WTC11 (cell line): Measurements from ENCODE around the gene WDR62. TPM values are rescaled to one million over a fixed set of nuclear protein-coding genes. Genes with fewer than 3 reads are reported as not detected.

Experiments
- ATAC-seq: fragments of 200-7000 bp; cut with Tn5 transposase; 2 replicates; pipeline ENCODE4 v1.10.0; 2021; ENCODE audit warnings: mild to moderate bottlenecking, moderate library complexity
- CTCF ChIA-PET: fragments of 300-600 bp; sonication (Branson Sonifier 250); formaldehyde crosslinking; loops from one replicate; lab custom pipeline; 2021; ENCODE audit warnings: antibody characterized with exemption; lab: Charles Lee
- POLR2A ChIA-PET: fragments of 350-600 bp; sonication (Branson Sonifier 250); formaldehyde crosslinking; loops from one replicate; lab custom pipeline; 2021; ENCODE audit warnings: antibody characterized with exemption; lab: Charles Lee
- DNase-seq: peaks from one replicate; pipeline ENCODE4 v3.0.0; 2021; ENCODE audit warnings: low spot score
- H3K27ac Mint-ChIP-seq: 2 replicates; pipeline ENCODE4 v1.8.0; 2021; ENCODE audit warnings: mixed read lengths
- H3K27me3 Mint-ChIP-seq: 2 replicates; pipeline ENCODE4 v1.8.0; 2021; ENCODE audit warnings: low read depth, mild to moderate bottlenecking, moderate library complexity, mixed read lengths
- H3K36me3 Mint-ChIP-seq: 2 replicates; pipeline ENCODE4 v1.8.0; 2021; ENCODE audit warnings: mixed read lengths
- H3K4me1 Mint-ChIP-seq: 2 replicates; pipeline ENCODE4 v1.8.0; 2022; ENCODE audit warnings: mixed read lengths
- H3K4me3 Mint-ChIP-seq: 2 replicates; pipeline ENCODE4 v1.8.0; 2021; ENCODE audit warnings: mild to moderate bottlenecking, moderate library complexity, mixed read lengths
- H3K9me3 Mint-ChIP-seq: 2 replicates; pipeline ENCODE4 v1.8.0; 2021; ENCODE audit warnings: mixed read lengths
- CREB1 ChIP-seq: sonication (generic); formaldehyde crosslinking; IDR thresholded peaks from 2 replicates; pipeline ENCODE4 v1.8.0; 2023; ENCODE audit warnings: mild to moderate bottlenecking, missing genetic modification reagents
- ETV6 ChIP-seq: sonication (generic); formaldehyde crosslinking; IDR thresholded peaks from 2 replicates; pipeline ENCODE4 v1.8.1; 2022; ENCODE audit warnings: mild to moderate bottlenecking, missing genetic modification reagents
- FOXJ3 ChIP-seq: sonication (generic); formaldehyde crosslinking; IDR thresholded peaks from 2 replicates; pipeline ENCODE4 v1.9.0; 2021; ENCODE audit warnings: missing genetic modification reagents, mild to moderate bottlenecking, borderline replicate concordance
- FOXP1 ChIP-seq: sonication (generic); formaldehyde crosslinking; IDR thresholded peaks from 2 replicates; pipeline ENCODE4 v1.8.0; 2022; ENCODE audit warnings: missing genetic modification reagents, mild to moderate bottlenecking, moderate library complexity, borderline replicate concordance
- GABPB1 ChIP-seq: sonication (generic); formaldehyde crosslinking; IDR thresholded peaks from 2 replicates; pipeline ENCODE4 v1.8.1; 2023; ENCODE audit warnings: mild to moderate bottlenecking, missing genetic modification reagents
- GTF2I ChIP-seq: fragments of 250-450 bp; sonication (Bioruptor Pico); conservative IDR thresholded peaks from 2 replicates; pipeline ENCODE4 v1.4.0; 2021; ENCODE audit warnings: mild to moderate bottlenecking
- JAZF1 ChIP-seq: fragments of 250-450 bp; sonication (Bioruptor Pico); IDR thresholded peaks from 2 replicates; pipeline ENCODE4 v1.9.0; 2021; ENCODE audit warnings: moderate library complexity, mild to moderate bottlenecking, inconsistent platforms
- NFYB ChIP-seq: sonication (generic); formaldehyde crosslinking; conservative IDR thresholded peaks from 2 replicates; pipeline ENCODE4 v1.8.0; 2022; ENCODE audit warnings: low read depth, missing genetic modification reagents
- RELA ChIP-seq: sonication (generic); formaldehyde crosslinking; IDR thresholded peaks from 2 replicates; pipeline ENCODE4 v1.8.1; 2022; ENCODE audit warnings: missing genetic modification reagents, mild to moderate bottlenecking, borderline replicate concordance
- TEAD4 ChIP-seq: sonication (generic); formaldehyde crosslinking; IDR thresholded peaks from 2 replicates; pipeline ENCODE4 v1.8.0; 2022; ENCODE audit warnings: mild to moderate bottlenecking, missing genetic modification reagents
- ZBTB21 ChIP-seq: sonication (generic); formaldehyde crosslinking; IDR thresholded peaks from 2 replicates; pipeline ENCODE4 v1.8.1; 2023; ENCODE audit warnings: mild to moderate bottlenecking, missing genetic modification reagents, borderline replicate concordance
- ZNF263 ChIP-seq: sonication (generic); formaldehyde crosslinking; IDR thresholded peaks from 2 replicates; pipeline ENCODE4 v1.8.1; 2022; ENCODE audit warnings: low read depth, mild to moderate bottlenecking, moderate library complexity, missing genetic modification reagents
- total RNA-seq: library from RNA; stranded (reverse); gene quantifications from 3 replicates; pipeline ENCODE4 v1.2.3, GENCODE V29; 2021
- TF ChIP-seq, protein P1 (sequence below): sonication (generic); formaldehyde crosslinking; IDR thresholded peaks from 2 replicates; pipeline ENCODE4 v1.8.1; 2023; ENCODE audit warnings: mild to moderate bottlenecking, missing genetic modification reagents, moderate library complexity
- TF ChIP-seq, protein P2 (sequence below): sonication (generic); formaldehyde crosslinking; IDR thresholded peaks from 2 replicates; pipeline ENCODE4 v1.8.1; 2022; ENCODE audit warnings: mild to moderate bottlenecking, moderate library complexity, missing genetic modification reagents
- TF ChIP-seq, protein P3 (sequence below): fragments of 250-450 bp; sonication (Bioruptor Pico); IDR thresholded peaks from 2 replicates; pipeline ENCODE4 v2.1.2; 2022; ENCODE audit warnings: mild to moderate bottlenecking, moderate library complexity
- TF ChIP-seq, protein P4 (sequence below): fragments of 250-450 bp; sonication (Bioruptor Pico); conservative IDR thresholded peaks from 2 replicates; pipeline ENCODE4 v1.9.0; 2021; ENCODE audit warnings: mild to moderate bottlenecking
- TF ChIP-seq, protein P5 (sequence below): sonication (generic); formaldehyde crosslinking; IDR thresholded peaks from 2 replicates; pipeline ENCODE4 v1.8.1; 2022; ENCODE audit warnings: mild to moderate bottlenecking, missing genetic modification reagents, moderate library complexity, borderline replicate concordance
- TF ChIP-seq, protein P6 (sequence below): sonication (generic); formaldehyde crosslinking; IDR thresholded peaks from 2 replicates; pipeline ENCODE4 v1.8.1; 2023; ENCODE audit warnings: mild to moderate bottlenecking, moderate library complexity, missing genetic modification reagents
- TF ChIP-seq, protein P7 (sequence below): fragments of 250-450 bp; sonication (Bioruptor Pico); IDR thresholded peaks from 2 replicates; pipeline ENCODE4 v1.9.0; 2021; ENCODE audit warnings: mild to moderate bottlenecking, borderline replicate concordance
- TF ChIP-seq, protein P8 (sequence below): sonication (generic); formaldehyde crosslinking; IDR thresholded peaks from 2 replicates; pipeline ENCODE4 v1.8.1; 2023; ENCODE audit warnings: mild to moderate bottlenecking, missing genetic modification reagents

The WDR62 gene
- total RNA-seq, 1 experiment from 2014 or later: 40.0 TPM

DNA sequence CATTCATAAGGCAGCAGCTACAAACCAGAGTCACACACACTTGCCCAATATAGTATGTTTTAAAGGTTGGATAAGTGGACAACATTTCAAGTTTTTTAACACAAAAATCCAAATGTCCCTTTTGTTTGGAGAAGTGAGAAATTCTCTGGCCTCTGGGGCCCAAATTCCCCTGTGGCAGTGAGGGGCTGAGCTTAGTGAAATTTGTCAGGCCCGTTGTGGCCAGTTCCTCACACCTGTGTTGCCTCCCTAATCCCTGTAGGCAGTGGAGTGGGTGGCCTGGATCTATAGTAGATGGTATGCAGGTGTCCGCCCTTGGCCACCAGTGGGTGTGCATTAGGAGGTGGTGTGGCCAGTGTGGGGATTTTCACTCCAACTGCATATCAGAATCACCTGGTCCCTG, 6.7 kb downstream of the WDR62 start (continued):
- TF ChIP-seq, protein P1, sequence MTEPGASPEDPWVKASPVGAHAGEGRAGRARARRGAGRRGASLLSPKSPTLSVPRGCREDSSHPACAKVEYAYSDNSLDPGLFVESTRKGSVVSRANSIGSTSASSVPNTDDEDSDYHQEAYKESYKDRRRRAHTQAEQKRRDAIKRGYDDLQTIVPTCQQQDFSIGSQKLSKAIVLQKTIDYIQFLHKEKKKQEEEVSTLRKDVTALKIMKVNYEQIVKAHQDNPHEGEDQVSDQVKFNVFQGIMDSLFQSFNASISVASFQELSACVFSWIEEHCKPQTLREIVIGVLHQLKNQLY: no peak
- TF ChIP-seq RELA (CRISPR knock-in tag) (no peak), TEAD4 (CRISPR knock-in tag) (no peak), GTF2I (no peak), ETV6 (no peak), FOXP1 (CRISPR knock-in tag) (no peak)
- TF ChIP-seq, protein P2, sequence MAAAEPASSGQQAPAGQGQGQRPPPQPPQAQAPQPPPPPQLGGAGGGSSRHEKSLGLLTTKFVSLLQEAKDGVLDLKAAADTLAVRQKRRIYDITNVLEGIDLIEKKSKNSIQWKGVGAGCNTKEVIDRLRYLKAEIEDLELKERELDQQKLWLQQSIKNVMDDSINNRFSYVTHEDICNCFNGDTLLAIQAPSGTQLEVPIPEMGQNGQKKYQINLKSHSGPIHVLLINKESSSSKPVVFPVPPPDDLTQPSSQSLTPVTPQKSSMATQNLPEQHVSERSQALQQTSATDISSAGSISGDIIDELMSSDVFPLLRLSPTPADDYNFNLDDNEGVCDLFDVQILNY (CRISPR knock-in tag): no peak
- TF ChIP-seq, all 79 proteins: peak for 0

DNA sequence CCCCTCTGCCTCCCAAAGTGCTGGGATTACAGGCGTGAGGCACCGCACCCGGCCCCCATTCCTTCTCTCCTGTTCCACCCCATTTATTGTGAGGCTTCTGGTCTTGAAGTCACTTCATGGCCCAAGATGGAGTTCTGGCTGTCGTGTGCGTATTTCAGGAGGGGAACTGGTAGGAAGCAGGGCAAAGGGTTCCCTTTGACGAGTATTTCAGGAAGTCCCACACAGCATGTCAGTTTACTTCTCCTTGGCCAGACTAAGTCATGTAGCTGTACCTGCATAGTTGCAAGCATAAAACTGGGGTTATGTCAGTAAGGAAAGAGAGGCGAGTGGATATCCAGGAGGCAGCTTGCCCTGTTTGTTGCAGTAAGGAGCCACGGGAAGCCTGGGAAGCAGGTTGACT, 10.1 kb downstream of the WDR62 start:
- H3K4me1 Mint-ChIP-seq: no peaks in the 10 kb centered on the region
- no peak for DNase-seq
- H3K27ac Mint-ChIP-seq: no peak overlapping the region
- no peaks in the 10 kb centered on the region for H3K27me3 Mint-ChIP-seq
- H3K4me3 Mint-ChIP-seq: no peak overlapping the region
- ATAC-seq: no peak
- H3K36me3 Mint-ChIP-seq: peaks cover 63% of the 10 kb centered on the region
- POLR2A ChIA-PET: no interaction called here
- CTCF ChIA-PET: interaction anchor here (0.6 kb wide), 1 partner anchor 79 kb away, joined by 4 read pairs; no protein-coding TSS in a partner anchor
- 0 out of 2 replicates have a peak, but pooled peaks cover 3% of the 10 kb centered on the region for H3K9me3 Mint-ChIP-seq
- TF ChIP-seq ZBTB21 (no peak), FOXJ3 (CRISPR knock-in tag) (no peak), GABPB1 (CRISPR knock-in tag) (no peak), ZNF263 (CRISPR knock-in tag) (no peak), NFYB (CRISPR knock-in tag) (no peak), JAZF1 (CRISPR knock-in tag) (no peak), CREB1 (CRISPR knock-in tag) (no peak)
- TF ChIP-seq, protein P3, sequence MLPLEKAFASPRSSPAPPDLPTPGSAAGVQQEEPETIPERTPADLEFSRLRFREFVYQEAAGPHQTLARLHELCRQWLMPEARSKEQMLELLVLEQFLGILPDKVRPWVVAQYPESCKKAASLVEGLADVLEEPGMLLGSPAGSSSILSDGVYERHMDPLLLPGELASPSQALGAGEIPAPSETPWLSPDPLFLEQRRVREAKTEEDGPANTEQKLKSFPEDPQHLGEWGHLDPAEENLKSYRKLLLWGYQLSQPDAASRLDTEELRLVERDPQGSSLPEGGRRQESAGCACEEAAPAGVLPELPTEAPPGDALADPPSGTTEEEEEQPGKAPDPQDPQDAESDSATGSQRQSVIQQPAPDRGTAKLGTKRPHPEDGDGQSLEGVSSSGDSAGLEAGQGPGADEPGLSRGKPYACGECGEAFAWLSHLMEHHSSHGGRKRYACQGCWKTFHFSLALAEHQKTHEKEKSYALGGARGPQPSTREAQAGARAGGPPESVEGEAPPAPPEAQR: no peak
- TF ChIP-seq, protein P4, sequence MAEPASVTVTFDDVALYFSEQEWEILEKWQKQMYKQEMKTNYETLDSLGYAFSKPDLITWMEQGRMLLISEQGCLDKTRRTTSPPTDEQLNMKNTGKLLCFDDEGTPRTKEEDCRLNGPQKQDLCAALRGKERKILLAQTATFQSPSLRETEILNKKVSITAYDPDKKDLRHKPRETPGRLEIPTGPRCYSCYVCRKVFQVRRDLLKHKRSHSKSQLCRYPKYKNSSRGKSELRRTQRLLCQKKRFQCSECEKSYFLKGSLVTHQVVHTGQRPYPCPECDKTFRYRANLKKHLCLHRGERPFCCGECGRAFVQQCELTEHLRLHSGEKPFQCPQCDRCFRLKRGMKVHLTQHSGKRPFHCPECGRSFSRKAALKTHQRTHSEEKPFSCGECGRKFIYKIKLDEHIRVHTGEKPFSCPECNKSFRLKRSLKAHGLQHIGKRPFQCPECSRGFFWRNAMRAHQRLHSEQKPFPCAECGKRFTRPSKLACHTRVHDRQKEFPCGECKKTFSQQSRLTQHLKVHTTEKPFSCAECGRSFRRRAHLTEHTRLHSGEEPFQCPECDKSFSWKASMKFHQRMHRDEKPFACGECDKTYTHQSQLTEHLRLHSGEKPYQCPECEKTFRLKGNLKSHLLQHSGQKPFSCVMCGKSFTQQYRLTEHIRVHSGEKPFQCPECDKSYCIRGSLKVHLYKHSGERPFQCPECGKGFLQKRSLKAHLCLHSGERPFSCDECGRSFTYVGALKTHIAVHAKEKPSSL: no peak
- TF ChIP-seq, protein P5, sequence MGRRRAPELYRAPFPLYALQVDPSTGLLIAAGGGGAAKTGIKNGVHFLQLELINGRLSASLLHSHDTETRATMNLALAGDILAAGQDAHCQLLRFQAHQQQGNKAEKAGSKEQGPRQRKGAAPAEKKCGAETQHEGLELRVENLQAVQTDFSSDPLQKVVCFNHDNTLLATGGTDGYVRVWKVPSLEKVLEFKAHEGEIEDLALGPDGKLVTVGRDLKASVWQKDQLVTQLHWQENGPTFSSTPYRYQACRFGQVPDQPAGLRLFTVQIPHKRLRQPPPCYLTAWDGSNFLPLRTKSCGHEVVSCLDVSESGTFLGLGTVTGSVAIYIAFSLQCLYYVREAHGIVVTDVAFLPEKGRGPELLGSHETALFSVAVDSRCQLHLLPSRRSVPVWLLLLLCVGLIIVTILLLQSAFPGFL (CRISPR knock-in tag): no peak
- TF ChIP-seq, protein P6, sequence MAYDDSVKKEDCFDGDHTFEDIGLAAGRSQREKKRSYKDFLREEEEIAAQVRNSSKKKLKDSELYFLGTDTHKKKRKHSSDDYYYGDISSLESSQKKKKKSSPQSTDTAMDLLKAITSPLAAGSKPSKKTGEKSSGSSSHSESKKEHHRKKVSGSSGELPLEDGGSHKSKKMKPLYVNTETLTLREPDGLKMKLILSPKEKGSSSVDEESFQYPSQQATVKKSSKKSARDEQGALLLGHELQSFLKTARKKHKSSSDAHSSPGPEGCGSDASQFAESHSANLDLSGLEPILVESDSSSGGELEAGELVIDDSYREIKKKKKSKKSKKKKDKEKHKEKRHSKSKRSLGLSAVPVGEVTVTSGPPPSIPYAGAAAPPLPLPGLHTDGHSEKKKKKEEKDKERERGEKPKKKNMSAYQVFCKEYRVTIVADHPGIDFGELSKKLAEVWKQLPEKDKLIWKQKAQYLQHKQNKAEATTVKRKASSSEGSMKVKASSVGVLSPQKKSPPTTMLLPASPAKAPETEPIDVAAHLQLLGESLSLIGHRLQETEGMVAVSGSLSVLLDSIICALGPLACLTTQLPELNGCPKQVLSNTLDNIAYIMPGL (CRISPR knock-in tag): no peak
- TF ChIP-seq, protein P7, sequence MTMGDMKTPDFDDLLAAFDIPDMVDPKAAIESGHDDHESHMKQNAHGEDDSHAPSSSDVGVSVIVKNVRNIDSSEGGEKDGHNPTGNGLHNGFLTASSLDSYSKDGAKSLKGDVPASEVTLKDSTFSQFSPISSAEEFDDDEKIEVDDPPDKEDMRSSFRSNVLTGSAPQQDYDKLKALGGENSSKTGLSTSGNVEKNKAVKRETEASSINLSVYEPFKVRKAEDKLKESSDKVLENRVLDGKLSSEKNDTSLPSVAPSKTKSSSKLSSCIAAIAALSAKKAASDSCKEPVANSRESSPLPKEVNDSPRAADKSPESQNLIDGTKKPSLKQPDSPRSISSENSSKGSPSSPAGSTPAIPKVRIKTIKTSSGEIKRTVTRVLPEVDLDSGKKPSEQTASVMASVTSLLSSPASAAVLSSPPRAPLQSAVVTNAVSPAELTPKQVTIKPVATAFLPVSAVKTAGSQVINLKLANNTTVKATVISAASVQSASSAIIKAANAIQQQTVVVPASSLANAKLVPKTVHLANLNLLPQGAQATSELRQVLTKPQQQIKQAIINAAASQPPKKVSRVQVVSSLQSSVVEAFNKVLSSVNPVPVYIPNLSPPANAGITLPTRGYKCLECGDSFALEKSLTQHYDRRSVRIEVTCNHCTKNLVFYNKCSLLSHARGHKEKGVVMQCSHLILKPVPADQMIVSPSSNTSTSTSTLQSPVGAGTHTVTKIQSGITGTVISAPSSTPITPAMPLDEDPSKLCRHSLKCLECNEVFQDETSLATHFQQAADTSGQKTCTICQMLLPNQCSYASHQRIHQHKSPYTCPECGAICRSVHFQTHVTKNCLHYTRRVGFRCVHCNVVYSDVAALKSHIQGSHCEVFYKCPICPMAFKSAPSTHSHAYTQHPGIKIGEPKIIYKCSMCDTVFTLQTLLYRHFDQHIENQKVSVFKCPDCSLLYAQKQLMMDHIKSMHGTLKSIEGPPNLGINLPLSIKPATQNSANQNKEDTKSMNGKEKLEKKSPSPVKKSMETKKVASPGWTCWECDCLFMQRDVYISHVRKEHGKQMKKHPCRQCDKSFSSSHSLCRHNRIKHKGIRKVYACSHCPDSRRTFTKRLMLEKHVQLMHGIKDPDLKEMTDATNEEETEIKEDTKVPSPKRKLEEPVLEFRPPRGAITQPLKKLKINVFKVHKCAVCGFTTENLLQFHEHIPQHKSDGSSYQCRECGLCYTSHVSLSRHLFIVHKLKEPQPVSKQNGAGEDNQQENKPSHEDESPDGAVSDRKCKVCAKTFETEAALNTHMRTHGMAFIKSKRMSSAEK: no peak
- TF ChIP-seq, protein P8, sequence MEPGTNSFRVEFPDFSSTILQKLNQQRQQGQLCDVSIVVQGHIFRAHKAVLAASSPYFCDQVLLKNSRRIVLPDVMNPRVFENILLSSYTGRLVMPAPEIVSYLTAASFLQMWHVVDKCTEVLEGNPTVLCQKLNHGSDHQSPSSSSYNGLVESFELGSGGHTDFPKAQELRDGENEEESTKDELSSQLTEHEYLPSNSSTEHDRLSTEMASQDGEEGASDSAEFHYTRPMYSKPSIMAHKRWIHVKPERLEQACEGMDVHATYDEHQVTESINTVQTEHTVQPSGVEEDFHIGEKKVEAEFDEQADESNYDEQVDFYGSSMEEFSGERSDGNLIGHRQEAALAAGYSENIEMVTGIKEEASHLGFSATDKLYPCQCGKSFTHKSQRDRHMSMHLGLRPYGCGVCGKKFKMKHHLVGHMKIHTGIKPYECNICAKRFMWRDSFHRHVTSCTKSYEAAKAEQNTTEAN (CRISPR knock-in tag): no peak
- TF ChIP-seq, all 79 proteins: peak for 0
